HCT116 (cell line): ENCODE measurements around the gene DRD2. TPM values are rescaled to one million over a fixed set of nuclear protein-coding genes. Genes with fewer than 3 reads are reported as not detected.

Source experiments
- ATAC-seq: fragments of 200-7000 bp; cut with Tn5 transposase; 2 replicates; pipeline ENCODE4 v1.9.1; 2020; ENCODE audit warnings: mild to moderate bottlenecking, moderate library complexity
- BruUV-seq: library from RNA; stranded (reverse); fragments of 400-500 nt; replicated peaks from 2 replicates; lab custom pipeline; 2021; lab: Mats Ljungman, UMichigan
- CTCF ChIA-PET: fragments of 300-600 bp; sonication (Branson Sonifier 250); formaldehyde crosslinking; loops from one replicate; lab custom pipeline; 2021; ENCODE audit warnings: antibody characterized with exemption; lab: Charles Lee
- POLR2A ChIA-PET: fragments of 300-600, 350-600 bp; sonication (Branson Sonifier 250); formaldehyde crosslinking; loops from one replicate; lab custom pipeline; 2021; ENCODE audit warnings: antibody characterized with exemption; lab: Charles Lee
- RAD21 ChIA-PET, 2 experiments: fragments of 300-600 bp; sonication (Branson Sonifier 250); formaldehyde crosslinking; loops; one replicate each; lab custom pipeline; 2023; ENCODE audit warnings: low total read pairs in 2 of 2; ENCODE audit not compliant: uncharacterized antibody in 2 of 2, unreplicated experiment in 2 of 2, low non-redundant PET in 1 of 2; lab: Charles Lee
- DNase-seq: peaks from one replicate; pipeline ENCODE4 v3.0.0-alpha.2; 2010; ENCODE audit warnings: low read depth, low spot score
- H2AFZ ChIP-seq: fragments of 200-600 bp; shearing (Covaris generic), sonication (generic); 2 replicates; pipeline ENCODE4 v1.6.1; 2017; ENCODE audit warnings: low read depth, mixed run types, mixed read lengths, antibody characterized with exemption, low read length; ENCODE audit not compliant: poor library complexity, severe bottlenecking
- H3K27ac ChIP-seq: 2 replicates; pipeline ENCODE4 v1.5.1; 2012; ENCODE audit warnings: low read depth, low read length
- H3K27me3 ChIP-seq: fragments of 200-600 bp; sonication (generic); 2 replicates; pipeline ENCODE4 v1.6.1; 2016; ENCODE audit warnings: mixed run types, low read length, mixed read lengths; ENCODE audit not compliant: insufficient read depth
- H3K36me3 ChIP-seq, 2 experiments: fragments of 200-500 bp in 1 of 2; fragments of 200-600 bp in 1 of 2; sonication (Bioruptor generic) in 1 of 2; sonication (generic) in 1 of 2; 2 replicates each; pipeline versions ENCODE4 v1.5.1 to v1.6.1; 2014 to 2016; ENCODE audit warnings: low read length in 2 of 2, inconsistent platforms in 1 of 2, mixed read lengths in 1 of 2, mixed run types in 1 of 2; ENCODE audit not compliant: insufficient read depth in 2 of 2, control insufficient read depth in 1 of 2
- H3K4me1 ChIP-seq, 2 experiments: fragments of 200-600 bp in 1 of 2; sonication (generic) in 1 of 2; 2 replicates each; pipeline versions ENCODE4 v1.5.1 to v1.6.1; 2012 to 2017; ENCODE audit warnings: low read length in 2 of 2, inconsistent platforms in 1 of 2, mild to moderate bottlenecking in 1 of 2, mixed read lengths in 1 of 2, mixed run types in 1 of 2, moderate library complexity in 1 of 2; ENCODE audit not compliant: insufficient read depth in 2 of 2, control insufficient read depth in 1 of 2
- H3K4me2 ChIP-seq: fragments of 200-600 bp; sonication (generic); 2 replicates; pipeline ENCODE4 v1.6.1; 2017; ENCODE audit warnings: mixed run types, low read length, mixed read lengths
- H3K4me3 ChIP-seq, 2 experiments: fragments of 200-600 bp in 1 of 2; sonication (generic) in 1 of 2; replicated peaks in 1 of 2; 2 replicates each; pipeline ENCODE4 v1.5.1; 2011 to 2016; ENCODE audit warnings: low read length in 2 of 2, control low read depth in 1 of 2, low read depth in 1 of 2, mild to moderate bottlenecking in 1 of 2, mixed read lengths in 1 of 2, mixed run types in 1 of 2
- H3K79me2 ChIP-seq: fragments of 200-600 bp; sonication (generic); 2 replicates; pipeline ENCODE4 v1.6.1; 2017; ENCODE audit warnings: mild to moderate bottlenecking, mixed run types, low read length, moderate library complexity, mixed read lengths; ENCODE audit not compliant: insufficient read depth
- H3K9ac ChIP-seq: fragments of 200-600 bp; sonication (generic); 2 replicates; pipeline ENCODE4 v1.6.1; 2016; ENCODE audit warnings: low read length, mixed read lengths
- H3K9me2 ChIP-seq: fragments of 200-600 bp; sonication (generic), shearing (Covaris generic); 2 replicates; pipeline ENCODE4 v1.6.1; 2017; ENCODE audit warnings: mixed run types, mild to moderate bottlenecking, moderate library complexity; ENCODE audit not compliant: insufficient read depth
- H3K9me3 ChIP-seq, 2 experiments: fragments of 200-500 bp in 1 of 2; fragments of 200-600 bp in 1 of 2; sonication (Bioruptor generic) in 1 of 2; sonication (generic) in 1 of 2; 2 replicates each; pipeline ENCODE4 v1.6.1; 2014 to 2017; ENCODE audit warnings: low read length in 2 of 2, mixed read lengths in 2 of 2, inconsistent platforms in 1 of 2, low read depth in 1 of 2, mild to moderate bottlenecking in 1 of 2, mixed run types in 1 of 2, moderate library complexity in 1 of 2; ENCODE audit not compliant: control insufficient read depth in 1 of 2, insufficient read depth in 1 of 2
- H4K20me1 ChIP-seq: fragments of 200-600 bp; sonication (generic), shearing (Covaris generic); 2 replicates; pipeline ENCODE4 v1.6.1; 2017; ENCODE audit warnings: mixed run types, mild to moderate bottlenecking, moderate library complexity; ENCODE audit not compliant: insufficient read depth
- ATF3 ChIP-seq: IDR thresholded peaks from 2 replicates; pipeline ENCODE4 v1.6.1; 2012
- CBX3 ChIP-seq: IDR thresholded peaks from 2 replicates; pipeline ENCODE4 v1.6.1; 2012; ENCODE audit warnings: low read depth
- CTCF ChIP-seq, 3 experiments: fragments of 200-600 bp in 1 of 3; sonication (generic) in 1 of 3; IDR thresholded peaks in 2 of 3; conservative IDR thresholded peaks in 1 of 3; 2 replicates each; pipeline ENCODE4 v1.5.1; 2012 to 2017; ENCODE audit warnings: low read depth in 2 of 3, low read length in 2 of 3, antibody characterized with exemption in 1 of 3, borderline replicate concordance in 1 of 3, control low read depth in 1 of 3, mild to moderate bottlenecking in 1 of 3, mixed read lengths in 1 of 3, mixed run types in 1 of 3, moderate library complexity in 1 of 3; ENCODE audit not compliant: insufficient read depth in 1 of 3
- EGR1 ChIP-seq: IDR thresholded peaks from 2 replicates; pipeline ENCODE4 v1.6.1; 2012; ENCODE audit warnings: low read depth
- ELF1 ChIP-seq: IDR thresholded peaks from 2 replicates; pipeline ENCODE4 v1.6.1; 2012; ENCODE audit warnings: low read depth, borderline replicate concordance
- EZH2 ChIP-seq: fragments of 200-600 bp; sonication (generic); IDR thresholded peaks from 2 replicates; pipeline ENCODE4 v1.6.1; 2017; ENCODE audit warnings: antibody characterized with exemption, mixed run types
- EZH2phosphoT487 ChIP-seq: fragments of 200-600 bp; IDR thresholded peaks from 2 replicates; pipeline ENCODE4 v1.6.1; 2018; ENCODE audit warnings: antibody characterized with exemption, borderline replicate concordance
- JUND ChIP-seq: IDR thresholded peaks from 2 replicates; pipeline ENCODE4 v1.6.1; 2012
- MAX ChIP-seq: IDR thresholded peaks from 2 replicates; pipeline ENCODE4 v1.6.1; 2012
- POLR2A ChIP-seq: IDR thresholded peaks from 2 replicates; pipeline ENCODE4 v1.7.0; 2011; ENCODE audit warnings: borderline replicate concordance; ENCODE audit not compliant: insufficient read depth, insufficient read length; ENCODE audit errors: extremely low read depth
- REST ChIP-seq: IDR thresholded peaks from 2 replicates; pipeline ENCODE4 v1.6.1; 2012; ENCODE audit warnings: low read depth
- SP1 ChIP-seq: IDR thresholded peaks from 2 replicates; pipeline ENCODE4 v1.6.1; 2012; ENCODE audit warnings: low read depth
- SRF ChIP-seq: IDR thresholded peaks from 2 replicates; pipeline ENCODE4 v1.6.1; 2012; ENCODE audit warnings: low read depth
- YY1 ChIP-seq: IDR thresholded peaks from 2 replicates; pipeline ENCODE4 v1.6.1; 2011; ENCODE audit warnings: low read length, low read depth, moderate library complexity, mild to moderate bottlenecking; ENCODE audit not compliant: insufficient replicate concordance; ENCODE audit errors: extremely low read depth
- ZBTB33 ChIP-seq: IDR thresholded peaks from 2 replicates; pipeline ENCODE4 v1.6.1; 2011; ENCODE audit warnings: mild to moderate bottlenecking, low read length, moderate library complexity; ENCODE audit not compliant: insufficient replicate concordance; ENCODE audit errors: extremely low read depth
- ZFX ChIP-seq: fragments of 450-650 bp; IDR thresholded peaks from 2 replicates; pipeline ENCODE4 v1.6.1; 2017
- ZNF274 ChIP-seq: fragments of 200-500 bp; sonication (Bioruptor generic); IDR thresholded peaks from 2 replicates; pipeline ENCODE4 v1.6.1; 2014; ENCODE audit warnings: mild to moderate bottlenecking, low read depth, low read length, inconsistent platforms
- intact Hi-C: fragments of 100-400 bp; cut with micrococcal nuclease; formaldehyde crosslinking; loops from 2 replicates; pipeline ENCODE4 v1.10.0; 2022
- total RNA-seq: library from RNA; stranded (reverse); gene quantifications from one replicate; pipeline ENCODE4 v1.2.1, GENCODE V29; 2021; ENCODE audit not compliant: unreplicated experiment

DRD2 gene
- total RNA-seq, 1 experiment from 2014 or later, result not detected

GRCh38 chr11:113389272-113389671 lies 85.9 kb downstream of the DRD2 start (continued):
- TF ChIP-seq MAX, result no peak
- no peak for TF ChIP-seq SRF
- no peak for TF ChIP-seq ZNF274
- no peak for TF ChIP-seq POLR2A

GRCh38 chr11:113387605-113388211 lies 87.5 kb downstream of the DRD2 start, which contains the start of gene ANKK1:
Gene ANKK1, plus strand, starts transcription at chr11:113387779. Its CDS starts 106 bp downstream, at chr11:113387885.
- DNase-seq, result peak; percentile 31
- intact Hi-C loops, result no loop called here
- Histone ChIP-seq H3K27me3 (peaks cover 7% of the 10 kb centered on the region), H3K4me3 (peak within 1 kb of the TSS; percentile 16 to 35), H3K4me1 (peaks cover 2 to 10% of the 10 kb centered on the region in 2 experiments; a peak in 1 of 4 replicates), H3K9ac (no peak within 1 kb of the TSS), H3K4me2 (peak within 1 kb of the TSS; percentile 70), H3K27ac (no peak within 1 kb of the TSS), H4K20me1 (no peaks in the 10 kb centered on the region), H3K36me3 (no peaks in the 10 kb centered on the region), H3K9me2 (no peaks in the 10 kb centered on the region), H2AFZ (no peak within 1 kb of the TSS), H3K9me3 (no peaks in the 10 kb centered on the region), H3K79me2 (no peaks in the 10 kb centered on the region)
- CTCF ChIA-PET, result no interaction called here
- POLR2A ChIA-PET, result no interaction called here
- ATAC-seq, result peak; percentile 93
- BruUV-seq, result no TSS peak
- RAD21 ChIA-PET, result no interaction called here
- peak; percentile 63 to 86 (median 71) for TF ChIP-seq CTCF (IDR thresholded peaks at IDR 0.05 in 2 of 3, conservative IDR thresholded peaks at IDR 0.05 in 1 of 3; ENCODE audit: borderline replicate concordance in 1 of 3, insufficient read depth in 1 of 3, low read depth in 2 of 3, low read length in 2 of 3)
- TF ChIP-seq YY1, result no peak
- no peak for TF ChIP-seq SRF
- no peak for TF ChIP-seq EGR1
- no peak for TF ChIP-seq EZH2phosphoT487
- TF ChIP-seq JUND, result no peak
- no peak for TF ChIP-seq EZH2
- no peak for TF ChIP-seq ELF1
- peak; percentile 44; the same call in 1 of the 2 replicates for TF ChIP-seq CBX3
- no peak for TF ChIP-seq REST
- TF ChIP-seq ZNF274, result no peak
- TF ChIP-seq ATF3, result no peak
- no peak for TF ChIP-seq SP1
- no peak for TF ChIP-seq ZFX
- TF ChIP-seq ZBTB33, result no peak
- peak; percentile 78 for TF ChIP-seq MAX
